OCI-LY7 (cell line): ENCODE data around the gene GPR3.

Experiments
- EZH2phosphoT487 ChIP-seq: fragments of 200-600 bp; sonication (generic); IDR thresholded peaks from 2 replicates; pipeline ENCODE4 v1.6.1; 2018; ENCODE audit warnings: low read depth, borderline replicate concordance, mild to moderate bottlenecking, mixed run types, antibody characterized with exemption, low read length, moderate library complexity, mixed read lengths
- TF ChIP-seq, protein P1 (sequence below): fragments of 200-600 bp; sonication (generic); conservative IDR thresholded peaks from 2 replicates; pipeline ENCODE4 v1.5.1; 2014; ENCODE audit warnings: mild to moderate bottlenecking, antibody characterized with exemption, low read length, moderate library complexity, mixed read lengths

DNA sequence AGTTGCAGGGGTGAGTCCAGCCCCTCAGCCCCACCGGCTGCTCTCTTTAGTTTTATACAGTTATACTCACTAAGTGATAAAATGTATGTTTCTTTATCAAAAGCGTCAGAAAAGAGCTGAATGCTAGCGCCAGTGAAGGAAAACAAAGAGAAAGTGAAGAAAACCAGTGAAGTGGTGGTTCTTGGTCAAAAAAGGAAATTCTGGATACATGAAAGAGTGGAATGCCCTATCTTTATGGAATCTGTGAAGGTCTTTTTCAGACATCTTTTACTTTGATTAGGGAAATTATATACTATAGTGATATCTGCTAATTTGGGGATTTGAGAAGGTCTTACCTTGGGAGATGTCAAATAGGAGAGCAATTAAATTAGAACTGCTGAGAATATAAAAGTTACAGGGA is 41.3 kb downstream of the GPR3 start:
- TF ChIP-seq, protein P1, sequence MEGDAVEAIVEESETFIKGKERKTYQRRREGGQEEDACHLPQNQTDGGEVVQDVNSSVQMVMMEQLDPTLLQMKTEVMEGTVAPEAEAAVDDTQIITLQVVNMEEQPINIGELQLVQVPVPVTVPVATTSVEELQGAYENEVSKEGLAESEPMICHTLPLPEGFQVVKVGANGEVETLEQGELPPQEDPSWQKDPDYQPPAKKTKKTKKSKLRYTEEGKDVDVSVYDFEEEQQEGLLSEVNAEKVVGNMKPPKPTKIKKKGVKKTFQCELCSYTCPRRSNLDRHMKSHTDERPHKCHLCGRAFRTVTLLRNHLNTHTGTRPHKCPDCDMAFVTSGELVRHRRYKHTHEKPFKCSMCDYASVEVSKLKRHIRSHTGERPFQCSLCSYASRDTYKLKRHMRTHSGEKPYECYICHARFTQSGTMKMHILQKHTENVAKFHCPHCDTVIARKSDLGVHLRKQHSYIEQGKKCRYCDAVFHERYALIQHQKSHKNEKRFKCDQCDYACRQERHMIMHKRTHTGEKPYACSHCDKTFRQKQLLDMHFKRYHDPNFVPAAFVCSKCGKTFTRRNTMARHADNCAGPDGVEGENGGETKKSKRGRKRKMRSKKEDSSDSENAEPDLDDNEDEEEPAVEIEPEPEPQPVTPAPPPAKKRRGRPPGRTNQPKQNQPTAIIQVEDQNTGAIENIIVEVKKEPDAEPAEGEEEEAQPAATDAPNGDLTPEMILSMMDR, result no peak
- no peak for TF ChIP-seq EZH2phosphoT487
